COR-L47 (cell line): ENCODE data around the gene TMEM217.
"Not testable (repeated sequence)": the region's sequence is repeated elsewhere in the genome, so short reads cannot be mapped to it uniquely, and the experiment has no call there.

Source experiments
- DNase-seq: peaks from one replicate; lab custom pipeline; 2025; lab: John Stamatoyannopoulos, UW

Gene TMEM217

DNA sequence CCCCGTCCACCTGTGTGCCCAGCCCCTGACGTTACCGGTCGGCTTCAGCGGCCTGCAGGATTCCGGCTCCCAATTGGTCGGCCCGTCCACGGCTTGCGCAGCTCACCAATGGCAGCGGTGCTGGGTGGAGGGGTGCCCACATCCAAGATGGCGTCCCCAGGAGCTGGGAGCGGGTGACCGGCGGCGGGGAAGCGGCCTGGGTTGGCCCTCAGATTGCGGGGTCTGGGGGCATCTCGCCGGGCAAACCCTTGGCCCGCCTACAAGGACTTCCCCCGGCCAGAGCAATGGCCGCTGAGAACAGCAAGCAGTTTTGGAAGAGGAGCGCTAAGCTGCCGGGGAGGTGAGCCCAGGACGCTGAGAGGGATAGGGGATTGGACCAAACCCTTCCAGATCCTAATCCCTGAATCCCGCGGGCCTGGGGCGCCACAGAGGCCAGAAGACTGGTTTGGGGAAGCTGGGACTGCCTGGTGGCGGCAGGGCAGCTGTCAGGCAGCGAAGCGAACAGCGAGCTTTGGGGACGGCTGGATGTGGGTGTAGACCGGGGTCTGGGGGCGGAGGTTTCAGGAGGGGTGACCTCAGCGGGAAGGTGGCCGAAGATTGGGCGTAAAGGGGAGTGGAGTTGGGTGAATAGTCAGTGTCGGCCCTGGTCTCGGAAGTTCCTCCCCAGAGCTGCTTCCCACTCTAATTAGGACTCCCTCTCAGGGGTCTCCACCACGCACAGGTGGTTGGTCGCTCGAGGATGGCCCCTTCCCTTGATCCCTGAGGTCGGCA is at the start of gene TMEM217, which contains the start of gene TBC1D22B:
Gene TMEM217 (minus strand): TSS at position 511 of the 771 bp plus-strand sequence. CDS start 39,114 bp downstream, outside the sequence.
Gene TBC1D22B (plus strand): TSS at position 139 of the 771 bp plus-strand sequence. CDS start 146 bp downstream, at position 285.
- DNase-seq, result peak; percentile 95

DNA sequence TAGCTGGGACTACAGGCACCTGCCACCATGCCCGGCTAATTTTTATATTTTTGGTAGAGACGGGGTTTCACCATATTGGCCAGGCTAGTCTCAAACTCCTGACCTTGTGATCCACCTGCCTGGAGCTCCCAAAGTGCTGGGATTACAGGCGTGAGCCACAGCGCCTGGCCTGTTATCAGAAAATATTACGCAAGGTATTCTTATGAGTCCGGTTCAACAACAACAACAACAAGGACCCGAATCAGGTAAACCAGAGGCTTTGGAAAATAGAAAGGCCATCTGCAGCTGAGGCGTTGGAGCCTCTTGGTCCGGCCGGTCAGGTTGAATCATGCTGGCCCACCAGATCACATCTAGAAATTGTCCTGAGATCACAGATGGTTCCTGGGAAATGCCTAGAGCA is 49.5 kb upstream of the TMEM217 start:
- not testable (repeated sequence) for DNase-seq

DNA sequence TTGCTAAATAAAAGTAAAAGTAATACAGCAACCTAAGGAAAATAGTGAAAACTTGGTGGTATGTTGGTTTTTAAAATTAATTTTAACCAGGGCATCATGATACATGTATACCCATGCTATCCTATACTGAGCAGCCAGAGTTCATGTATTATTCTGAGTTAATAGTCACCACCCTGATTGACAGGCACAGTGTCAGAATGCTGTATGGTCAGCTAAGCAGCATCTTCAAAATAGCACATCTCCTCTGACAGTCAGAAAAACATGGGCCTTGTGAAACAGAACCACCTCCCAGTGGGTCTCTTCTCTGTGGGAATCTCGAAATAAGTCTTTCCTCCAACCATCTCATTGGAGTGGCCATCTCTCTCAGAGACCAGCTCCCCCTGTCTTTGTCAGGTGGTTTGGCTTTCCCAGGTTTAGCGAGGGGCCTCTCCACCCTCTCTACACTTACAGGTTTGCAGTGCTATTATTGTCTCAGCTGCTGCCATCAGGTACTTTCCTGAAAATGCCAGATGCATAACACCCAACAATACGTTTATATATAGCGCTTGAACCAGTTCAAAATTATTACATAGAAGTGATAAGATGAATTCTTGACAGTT is 48.8 kb upstream of the TMEM217 start:
- DNase-seq, result no peak

DNA sequence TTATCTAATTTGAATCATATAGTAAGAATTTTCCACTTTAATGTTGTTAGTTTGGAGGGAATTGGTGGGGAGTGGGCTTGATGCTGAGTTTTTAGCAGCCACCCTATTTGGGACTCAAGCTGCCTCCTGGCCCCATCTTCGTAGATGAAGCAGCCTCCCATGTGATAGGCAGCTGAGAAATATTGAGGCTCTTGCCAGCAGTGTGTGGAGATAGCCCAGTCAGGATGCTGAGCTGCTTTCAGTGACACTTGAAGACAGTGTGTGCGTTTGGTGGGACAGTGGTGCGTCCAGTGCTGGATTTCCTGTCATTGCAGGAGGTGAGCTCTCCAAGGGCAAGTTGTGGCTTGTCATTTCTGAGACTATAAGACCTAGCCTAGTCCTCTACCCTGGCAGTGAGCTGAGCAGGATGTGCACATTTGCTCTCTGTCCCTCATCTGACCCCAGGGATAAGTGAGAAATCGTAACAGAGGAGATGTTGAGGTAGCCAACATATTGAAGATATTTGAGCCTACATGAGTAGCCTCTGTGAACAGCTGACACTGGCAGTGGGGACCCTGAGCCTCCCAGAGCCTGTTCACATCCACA is 48.0 kb upstream of the TMEM217 start:
- no peak for DNase-seq

DNA sequence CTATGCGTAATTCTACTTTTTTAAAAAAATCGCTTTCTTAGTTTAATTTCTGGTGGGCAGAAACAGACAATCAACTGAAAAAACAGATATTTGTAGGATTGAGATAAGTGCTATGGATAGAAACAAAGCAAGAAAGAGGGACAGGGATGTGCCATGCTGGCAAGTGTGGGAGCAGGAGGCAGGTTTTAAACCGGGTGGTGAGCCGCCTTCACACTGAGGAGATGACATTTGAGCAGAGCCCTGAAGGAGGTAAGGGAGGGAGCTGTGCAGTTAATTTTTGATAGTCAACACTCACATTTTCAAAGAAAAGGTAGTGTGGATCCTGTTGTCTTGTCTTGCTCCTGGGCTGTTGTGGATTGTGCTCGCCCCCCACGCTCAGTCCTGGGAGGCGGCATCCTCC is 46.8 kb upstream of the TMEM217 start:
- DNase-seq, result no peak

DNA sequence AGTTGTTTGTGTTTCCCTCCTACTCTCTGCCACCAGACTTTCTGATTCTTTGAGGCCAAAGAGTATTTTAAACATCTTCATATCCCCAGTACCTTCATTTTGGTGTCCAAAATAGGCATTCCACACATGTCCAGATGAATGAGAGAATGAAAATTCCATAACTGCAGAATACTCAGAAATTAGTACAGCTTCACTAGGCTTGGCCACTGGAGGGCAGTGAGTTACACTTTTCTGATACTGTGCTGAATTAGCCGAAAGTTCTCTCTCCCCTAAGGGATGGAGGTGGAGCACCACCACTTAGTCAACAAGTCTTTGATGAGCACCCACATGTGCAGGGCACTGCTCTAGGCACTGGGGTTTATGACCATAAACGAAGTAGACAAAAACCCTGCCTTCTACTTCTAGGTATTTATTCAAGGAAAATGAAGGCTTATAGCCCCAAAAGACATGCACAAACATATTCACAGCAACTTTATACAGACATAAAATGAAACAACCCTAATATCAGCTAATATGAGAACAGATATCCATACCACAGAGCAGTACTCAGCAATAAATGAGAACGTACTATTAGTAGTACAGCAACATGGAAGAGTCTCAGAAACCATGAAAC is 46.1 kb upstream of the TMEM217 start:
- DNase-seq, result no peak

DNA sequence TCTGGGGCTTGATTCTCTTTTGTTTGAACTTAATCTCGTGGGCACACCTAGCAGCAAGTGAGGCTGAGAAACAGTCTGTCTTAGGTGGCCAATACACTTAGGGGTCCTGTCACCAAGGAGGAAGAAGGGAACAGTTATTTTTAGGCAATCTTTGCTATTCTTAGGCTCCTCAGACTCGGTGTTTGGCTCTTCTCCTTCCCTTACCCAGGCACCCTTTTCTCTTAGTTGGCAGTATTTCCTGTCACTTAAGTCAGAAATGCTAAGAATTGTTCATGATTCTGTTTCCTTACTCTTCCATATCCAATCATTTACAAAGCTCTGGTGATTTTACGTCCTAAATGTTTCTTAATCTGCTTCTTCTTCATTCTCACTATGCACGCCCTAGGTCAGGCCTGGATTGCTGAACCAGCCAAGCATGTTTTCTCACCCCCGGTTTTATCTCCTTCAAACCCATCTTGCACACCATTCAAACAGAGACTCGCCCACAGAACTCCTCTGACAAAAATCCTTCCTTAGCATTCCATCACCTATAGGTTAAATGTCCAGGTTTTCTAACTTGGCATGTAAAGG is 45.2 kb upstream of the TMEM217 start:
- DNase-seq, result no peak

DNA sequence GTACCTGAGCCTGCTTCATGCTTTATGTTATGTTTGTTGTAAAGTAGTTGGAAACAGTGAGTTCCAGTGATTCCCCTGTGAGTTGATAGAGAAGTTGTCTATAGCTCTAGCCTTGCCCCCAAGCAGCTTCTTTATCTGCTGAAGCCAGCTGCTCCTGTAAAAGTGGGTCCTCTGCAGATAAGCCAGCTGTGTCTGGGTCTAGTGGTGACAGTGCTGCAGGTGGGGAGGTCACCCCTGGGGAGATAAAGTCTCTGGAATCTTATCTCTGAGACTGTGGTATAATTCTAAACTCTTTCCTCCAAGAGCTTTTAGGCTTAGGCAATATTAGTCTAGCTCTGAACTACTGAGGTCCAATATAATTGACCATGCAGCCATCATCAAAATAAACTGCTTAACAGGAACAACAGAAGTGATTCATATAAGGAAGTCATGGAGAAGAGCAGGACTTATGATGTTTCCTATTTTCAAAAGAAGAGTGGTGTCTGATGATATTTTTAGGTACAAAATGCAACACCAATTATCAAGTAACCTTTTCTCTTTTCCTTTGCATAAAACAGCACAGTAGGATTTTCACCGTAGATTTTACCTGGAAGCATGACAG is 44.2 kb upstream of the TMEM217 start:
- DNase-seq, result no peak

DNA sequence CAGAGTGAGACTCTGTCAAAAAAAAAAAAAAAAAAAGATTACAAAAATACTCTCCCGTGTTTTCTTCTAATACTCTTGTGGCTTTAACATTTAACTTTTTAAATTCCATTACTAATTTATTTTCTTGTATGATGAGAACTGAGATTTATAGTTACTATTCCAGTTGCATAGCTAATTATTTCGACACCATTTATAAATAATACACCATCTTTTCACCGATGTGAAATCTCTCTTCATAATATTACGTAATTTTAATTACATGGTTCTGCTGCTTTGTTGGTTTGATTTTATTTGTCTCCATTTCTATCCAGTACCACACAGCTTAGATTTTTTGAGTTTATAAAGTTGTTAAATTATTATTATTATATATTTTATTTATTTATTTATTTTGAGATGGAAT is 42.0 kb upstream of the TMEM217 start:
- no peak for DNase-seq

DNA sequence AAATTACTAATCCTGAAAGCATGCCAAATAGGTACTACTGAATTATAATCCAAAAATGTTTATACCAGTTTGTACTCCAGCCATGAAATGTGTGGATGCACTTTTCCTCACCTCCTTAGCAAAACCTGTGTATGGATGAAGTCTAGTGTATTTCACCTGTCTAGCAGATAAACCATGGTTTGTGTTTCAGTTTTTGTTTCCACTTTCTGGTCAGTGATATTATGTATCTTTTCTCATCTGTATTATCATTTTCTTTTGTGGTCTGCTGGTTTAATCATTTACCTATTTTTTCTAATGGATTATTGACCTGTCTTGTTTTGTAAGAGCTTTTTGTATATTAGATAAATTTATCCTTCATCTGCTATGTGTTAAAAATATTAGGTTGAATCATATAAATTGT is 41.0 kb upstream of the TMEM217 start:
- no peak for DNase-seq

DNA sequence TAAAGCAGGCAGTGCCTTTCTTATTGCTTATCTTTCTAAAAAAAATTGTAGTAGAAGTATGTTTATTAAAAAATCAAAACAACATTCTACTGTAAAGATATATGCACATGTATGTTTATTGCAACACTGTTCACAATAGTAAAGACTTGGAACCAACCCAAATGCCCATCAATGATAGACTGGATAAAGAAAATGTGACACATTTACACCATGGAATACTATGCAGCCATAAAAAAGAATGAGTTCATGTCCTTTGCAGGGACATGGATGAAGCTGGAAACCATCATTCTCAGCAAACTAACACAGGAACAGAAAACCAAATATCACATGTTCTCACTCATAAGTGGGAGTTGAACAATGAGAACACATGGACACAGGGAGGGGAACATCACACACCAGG is 39.7 kb upstream of the TMEM217 start:
- DNase-seq, result not testable (repeated sequence)

DNA sequence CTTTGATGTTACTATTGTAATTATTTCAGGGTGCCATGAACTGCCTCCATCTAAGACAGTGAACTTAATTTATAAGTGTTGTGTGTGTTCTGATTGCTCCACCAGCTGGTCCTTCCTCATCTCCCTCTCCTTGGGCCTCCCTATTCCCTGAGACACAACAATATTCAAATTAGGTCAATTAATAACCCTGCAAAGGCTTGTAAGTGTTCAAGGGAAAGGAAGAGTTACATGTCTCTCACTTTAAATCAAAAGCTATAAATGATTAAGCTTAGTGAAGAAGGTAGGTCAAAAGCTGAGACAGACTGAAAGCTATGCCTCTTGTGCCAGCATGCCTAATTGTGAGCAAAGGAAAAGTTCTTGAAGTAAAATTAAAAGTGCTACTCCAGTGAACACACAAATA is 35.5 kb upstream of the TMEM217 start:
- DNase-seq, result no peak

DNA sequence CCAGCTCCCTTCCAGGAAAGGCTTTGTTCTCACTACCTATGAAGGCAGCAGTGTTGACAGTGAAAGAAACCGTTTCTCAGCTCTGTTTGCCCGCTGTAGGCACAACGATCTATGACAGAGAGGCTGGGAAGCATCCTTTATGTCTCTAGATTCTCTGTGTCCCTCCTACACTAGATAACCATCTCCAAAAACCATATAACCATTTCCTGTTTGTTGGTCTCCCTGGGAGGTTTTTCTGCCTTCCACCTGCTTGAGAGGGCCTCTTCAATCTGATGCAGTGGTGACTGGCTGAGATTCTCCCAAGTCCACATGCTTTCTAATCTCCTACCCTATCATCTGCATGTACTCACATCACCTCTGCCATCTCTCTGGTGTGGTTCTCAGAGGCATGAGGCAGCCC is 32.0 kb upstream of the TMEM217 start:
- no peak for DNase-seq

DNA sequence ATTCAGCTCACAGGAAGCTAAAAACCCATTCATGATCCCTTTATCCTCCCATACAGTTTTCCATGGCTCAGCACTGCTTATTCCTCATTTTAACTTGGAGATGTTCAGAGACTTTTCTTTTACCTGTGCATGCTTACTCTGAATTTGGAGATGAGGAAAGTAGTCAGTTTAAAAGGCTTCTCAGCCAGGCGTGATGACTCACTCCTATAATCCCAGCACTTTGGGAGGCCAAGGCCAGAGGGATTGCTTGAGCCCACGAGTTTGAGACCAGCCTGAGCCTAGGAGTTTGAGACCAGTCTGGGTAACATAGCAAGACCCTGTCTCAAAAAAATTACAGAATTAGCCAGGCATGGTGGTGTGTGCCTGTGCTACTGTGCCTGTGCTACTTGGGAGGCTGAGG is 30.3 kb upstream of the TMEM217 start:
- DNase-seq, result no peak

DNA sequence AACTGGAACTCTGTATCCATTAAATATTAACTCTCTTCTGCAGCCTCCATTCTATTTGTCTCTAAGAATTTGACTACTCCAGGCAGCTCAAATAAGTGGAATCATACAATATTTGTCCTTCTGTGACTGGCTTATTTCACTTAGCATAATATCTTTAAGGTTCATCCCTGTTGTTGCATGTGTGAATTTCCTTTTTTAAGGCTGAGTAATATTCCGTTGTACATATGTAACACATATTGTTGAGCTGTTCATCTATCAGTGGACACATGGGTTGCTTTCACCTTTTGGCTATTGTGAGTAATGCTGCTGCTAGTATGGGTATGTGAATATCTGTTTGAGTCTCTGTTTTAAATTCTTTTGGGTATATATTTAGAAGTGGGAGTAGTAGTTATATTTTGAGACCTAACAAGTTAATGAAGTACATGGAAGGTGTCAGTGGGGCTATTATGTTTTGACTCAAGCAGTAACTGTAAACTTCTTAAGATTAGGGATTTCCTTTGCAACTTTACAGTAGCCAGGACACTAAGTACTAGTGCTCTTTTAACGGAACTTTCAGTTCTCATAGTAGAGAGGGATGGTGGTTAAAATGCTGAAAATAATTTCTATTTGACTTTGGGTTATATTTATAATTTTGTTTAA is 29.7 kb upstream of the TMEM217 start:
- DNase-seq, result no peak

DNA sequence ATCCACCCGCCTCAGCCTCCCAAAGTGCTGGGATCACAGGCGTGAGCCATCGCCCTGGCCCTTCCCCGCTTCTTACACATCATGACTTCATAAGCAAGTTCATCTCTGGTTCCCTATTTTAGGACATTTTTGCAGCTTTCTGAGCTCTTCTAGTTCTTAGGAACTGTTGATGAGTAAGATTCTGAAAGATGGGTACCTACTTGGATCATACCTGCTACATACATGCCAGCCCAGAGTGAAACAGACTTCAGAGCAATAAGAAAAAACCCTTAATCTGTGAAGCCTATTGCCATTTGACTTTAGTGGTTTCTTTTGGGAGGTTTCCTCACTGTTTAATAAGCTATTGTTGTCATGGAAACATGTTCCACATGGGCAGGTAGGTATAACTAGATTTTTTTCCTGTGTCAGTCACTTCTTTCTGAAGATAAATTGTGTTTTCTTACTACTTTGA is 27.9 kb upstream of the TMEM217 start:
- DNase-seq, result no peak

DNA sequence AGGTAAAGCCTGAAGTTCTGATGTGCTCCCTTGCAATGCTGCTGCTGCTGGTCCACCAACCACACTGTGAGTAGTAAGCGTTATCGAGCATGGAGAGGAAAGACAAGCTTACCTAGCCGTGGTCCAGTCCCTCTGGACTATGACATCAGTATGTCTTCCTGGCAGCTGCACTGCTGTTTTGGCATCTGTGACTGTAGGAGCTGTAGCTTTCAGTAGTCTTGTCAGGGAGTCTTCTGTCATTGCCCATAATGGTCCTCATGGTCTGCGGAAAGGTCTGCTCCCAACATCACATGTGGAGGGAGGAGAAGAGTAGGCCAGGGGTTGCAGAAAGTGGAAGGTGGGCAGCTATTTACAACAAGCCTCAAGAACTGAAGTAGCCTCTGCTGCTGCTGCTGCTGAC is 26.8 kb upstream of the TMEM217 start:
- no peak for DNase-seq

DNA sequence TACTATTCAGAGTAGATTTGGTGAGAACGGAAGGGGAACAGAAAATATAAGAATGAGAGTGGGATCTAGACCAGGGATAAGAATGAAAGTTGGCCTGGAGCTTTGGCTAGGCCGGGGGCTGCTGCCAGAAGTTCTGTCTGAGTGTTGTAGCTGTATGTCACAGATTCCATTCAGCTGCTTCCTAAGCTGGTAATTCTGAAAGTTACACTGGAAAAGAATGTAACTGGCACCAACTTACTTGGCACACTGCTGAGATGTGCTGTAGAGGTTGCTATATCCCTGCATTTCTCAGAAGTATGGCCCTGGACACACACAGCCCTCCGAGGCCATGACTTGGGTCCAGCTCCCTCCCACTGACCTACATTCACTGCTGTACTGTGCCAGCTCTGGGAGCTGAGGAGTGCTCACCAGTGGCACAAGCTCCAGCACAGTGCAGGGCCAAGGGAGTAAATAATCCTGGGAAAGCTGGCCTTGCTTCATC is 25.8 kb upstream of the TMEM217 start:
- DNase-seq, result no peak

DNA sequence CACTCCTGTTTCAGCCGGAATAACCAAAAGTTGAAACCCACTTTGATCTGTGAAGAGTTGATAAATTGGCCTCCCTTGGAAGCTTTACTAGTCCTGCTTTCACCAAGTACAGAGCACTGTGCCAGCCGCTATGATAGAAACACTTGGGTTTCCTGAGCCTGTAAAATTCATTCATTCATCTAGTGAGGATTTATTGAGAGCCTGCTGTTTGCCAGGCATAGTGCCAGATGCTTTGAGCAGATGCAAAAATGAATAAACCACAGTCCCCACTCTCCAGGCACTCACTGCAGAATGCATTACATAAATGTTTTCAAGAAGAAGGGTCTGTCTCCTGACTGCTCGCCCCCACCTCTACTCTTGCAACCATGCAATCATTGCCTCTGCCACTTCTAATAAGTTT is 25.3 kb upstream of the TMEM217 start:
- DNase-seq, result no peak

DNA sequence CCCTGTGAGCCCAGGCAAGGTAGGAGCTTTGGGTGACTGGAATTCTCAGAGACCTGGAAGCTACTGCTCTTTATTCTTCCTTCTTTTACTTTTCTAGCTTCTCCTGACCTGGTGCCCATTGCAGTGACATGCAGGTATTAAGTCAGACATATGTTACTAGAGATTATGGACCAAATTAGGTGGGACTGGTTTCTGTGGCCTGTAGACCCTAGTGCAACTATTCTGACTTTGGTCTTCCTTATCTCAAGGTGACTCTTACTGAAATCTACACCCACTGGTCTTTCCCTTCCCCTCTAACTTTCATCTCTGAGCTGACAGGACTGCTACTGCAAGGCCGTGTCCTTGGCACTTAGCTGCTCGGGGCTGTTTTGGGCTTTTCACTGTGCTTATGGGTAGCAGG is 24.4 kb upstream of the TMEM217 start:
- DNase-seq, result no peak

DNA sequence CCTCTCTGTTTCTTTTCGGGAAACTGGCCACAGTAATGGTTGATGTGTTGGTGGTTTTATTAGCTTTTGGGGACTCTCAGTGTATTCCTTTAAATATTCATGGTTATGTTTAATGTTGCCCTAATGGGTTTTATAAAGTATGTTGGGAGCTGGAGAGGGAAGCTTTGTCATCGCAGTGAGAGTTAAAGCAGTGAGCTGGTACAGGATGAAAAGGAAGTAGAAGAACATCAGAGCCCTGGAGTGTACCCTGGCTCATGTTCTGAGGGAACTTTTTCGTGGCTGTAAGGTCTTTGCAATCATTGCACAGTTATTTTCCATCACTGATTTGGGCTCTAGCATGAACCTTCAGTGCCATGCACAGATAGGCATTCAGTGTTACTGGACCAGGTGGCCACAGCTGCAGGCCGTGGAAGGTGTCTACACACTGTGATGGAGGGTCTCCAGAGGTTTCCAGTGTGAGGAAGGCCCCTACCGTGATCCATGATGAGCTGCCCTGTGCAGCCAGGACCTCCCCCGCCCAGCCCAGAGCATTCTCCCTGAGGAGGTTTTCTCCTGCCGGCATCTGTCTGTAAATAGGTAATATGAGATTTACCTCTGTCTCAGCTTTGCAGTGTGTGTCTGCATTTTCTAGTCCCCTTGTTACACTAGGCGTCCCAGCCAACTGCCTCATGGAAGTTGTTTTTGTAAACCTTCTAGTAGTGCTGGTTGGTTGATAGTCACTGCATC is 22.4 kb upstream of the TMEM217 start:
- DNase-seq, result no peak
